NCI-H69 (cell line): ENCODE data around the gene NPLOC4.
A peak's percentile ranks its signal among the peaks of the same experiment; 100 is the strongest.

Experiments used
- DNase-seq: peaks from one replicate; lab custom pipeline; 2025; lab: John Stamatoyannopoulos, UW

Gene NPLOC4

GRCh38 chr17:81636505-81637288 lies at the start of gene NPLOC4, which contains the start of gene TSPAN10:
Gene NPLOC4 (minus strand): TSS chr17:81637112. CDS start chr17:81636930, 182 bp downstream.
Gene TSPAN10 (plus strand): TSS chr17:81637196. CDS start chr17:81642413, 5,217 bp downstream.
- DNase-seq, result peak; percentile 90

GRCh38 chr17:81686614-81687013 lies 49.7 kb upstream of the NPLOC4 start:
- DNase-seq, result no peak

GRCh38 chr17:81685108-81685507 lies 48.2 kb upstream of the NPLOC4 start:
- peak; percentile 32 for DNase-seq

- DNase-seq, result no peak
These were observed 47.6 kb upstream of the NPLOC4 start for GRCh38 chr17:81684442-81684911.

- DNase-seq, result peak; percentile 100
These were observed 46.9 kb upstream of the NPLOC4 start, which contains the start of the genes ARL16 and HGS for GRCh38 chr17:81683584-81684441. Gene ARL16 (minus strand): TSS chr17:81683797. CDS start chr17:81683753, 44 bp downstream. Gene HGS (plus strand): TSS chr17:81684011. CDS start chr17:81684067, 56 bp downstream.

- DNase-seq, result peak; percentile 72
These were observed 46.3 kb upstream of the NPLOC4 start for GRCh38 chr17:81683208-81683583.

- DNase-seq, result peak; percentile 72
These were observed 45.8 kb upstream of the NPLOC4 start for GRCh38 chr17:81682565-81683207.

- DNase-seq, result peak; percentile 89
These were observed 44.8 kb upstream of the NPLOC4 start for GRCh38 chr17:81681672-81682071.

- DNase-seq, result no peak
These were observed 43.2 kb upstream of the NPLOC4 start for GRCh38 chr17:81680150-81680549.

GRCh38 chr17:81676906-81677305 lies 40.0 kb upstream of the NPLOC4 start:
- no peak for DNase-seq

- DNase-seq, result peak; percentile 62
These were observed 38.8 kb upstream of the NPLOC4 start for GRCh38 chr17:81675515-81676221.

GRCh38 chr17:81673561-81674258 lies 36.8 kb upstream of the NPLOC4 start:
- DNase-seq, result no peak

GRCh38 chr17:81672954-81673353 lies 36.0 kb upstream of the NPLOC4 start:
- no peak for DNase-seq

GRCh38 chr17:81672504-81672903 lies 35.6 kb upstream of the NPLOC4 start:
- no peak for DNase-seq

GRCh38 chr17:81667754-81668153 lies 30.8 kb upstream of the NPLOC4 start:
- DNase-seq, result no peak

- DNase-seq, result peak; percentile 99
These were observed 29.7 kb upstream of the NPLOC4 start, which contains the start of the genes CCDC137 and OXLD1 for GRCh38 chr17:81666342-81667191. Gene CCDC137 (plus strand): TSS chr17:81666737. CDS start chr17:81666767, 30 bp downstream. Gene OXLD1 (minus strand): TSS chr17:81666605. CDS start chr17:81666577, 28 bp downstream.

- peak; percentile 64 for DNase-seq
These were observed 29.1 kb upstream of the NPLOC4 start for GRCh38 chr17:81666092-81666341.

- DNase-seq, result peak; percentile 49
These were observed 28.5 kb upstream of the NPLOC4 start for GRCh38 chr17:81665205-81666091.

GRCh38 chr17:81664051-81664470 lies 27.1 kb upstream of the NPLOC4 start:
- no peak for DNase-seq
